Measurements from ENCODE around the gene CCDC71L.
A peak's percentile ranks its signal among the peaks of the same experiment; 100 is the strongest.
"Not testable (repeated sequence)": the region's sequence is repeated elsewhere in the genome, so short reads cannot be mapped to it uniquely, and the experiment has no call there.

Gene CCDC71L

DNA sequence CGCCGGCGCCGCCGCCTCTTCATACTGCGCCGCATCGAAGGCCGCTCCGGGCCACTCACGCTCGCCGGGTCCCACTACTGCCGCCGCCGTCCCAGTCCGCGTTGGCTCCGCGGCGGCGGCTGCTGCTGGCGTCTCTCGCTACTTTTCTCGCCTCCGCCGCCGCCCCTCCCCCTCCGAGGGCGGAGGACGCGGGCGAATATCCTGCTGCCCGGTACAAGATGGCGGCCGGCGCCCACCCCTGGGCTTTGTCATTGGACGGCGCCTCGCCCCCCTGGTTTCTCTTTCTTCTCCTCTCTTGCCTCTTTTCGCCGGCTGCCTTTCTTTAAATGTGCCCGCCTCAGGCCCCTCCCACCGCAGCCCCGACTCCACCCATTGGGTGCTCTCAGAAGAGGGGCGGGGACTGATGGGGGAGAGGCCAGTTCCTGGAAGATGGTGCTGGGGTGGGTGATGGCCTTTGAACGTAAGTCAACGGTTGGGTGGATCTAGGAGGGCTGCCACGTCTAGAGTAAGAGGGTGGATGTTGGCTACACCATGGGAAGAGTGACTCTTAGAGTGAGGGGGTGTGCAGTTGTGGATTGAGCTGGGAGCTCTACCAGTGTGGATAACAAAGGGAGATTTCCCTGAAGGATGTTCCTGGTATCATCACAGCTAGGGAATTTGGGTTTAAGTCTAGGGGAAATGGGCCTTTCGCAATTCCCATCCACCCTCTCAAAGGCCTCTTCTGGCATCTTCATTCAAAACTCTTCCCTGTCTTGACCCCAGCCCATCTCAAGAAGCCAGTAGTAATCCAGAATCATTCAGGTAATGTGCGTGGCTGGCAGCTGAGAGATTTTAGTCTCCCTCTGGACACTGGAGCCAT is at the start of gene CCDC71L:
Gene CCDC71L (minus strand): TSS at position 297 of the 859 bp plus-strand sequence. CDS start 262 bp downstream, at position 35.
- DNase-seq: peak; percentile 89

- DNase-seq: not testable (repeated sequence)
These were observed 48.6 kb upstream of the CCDC71L start for GRCh38 chr7:106709604-106710003.

- DNase-seq: no peak
These were observed 43.3 kb upstream of the CCDC71L start for GRCh38 chr7:106704000-106704840.

DNA sequence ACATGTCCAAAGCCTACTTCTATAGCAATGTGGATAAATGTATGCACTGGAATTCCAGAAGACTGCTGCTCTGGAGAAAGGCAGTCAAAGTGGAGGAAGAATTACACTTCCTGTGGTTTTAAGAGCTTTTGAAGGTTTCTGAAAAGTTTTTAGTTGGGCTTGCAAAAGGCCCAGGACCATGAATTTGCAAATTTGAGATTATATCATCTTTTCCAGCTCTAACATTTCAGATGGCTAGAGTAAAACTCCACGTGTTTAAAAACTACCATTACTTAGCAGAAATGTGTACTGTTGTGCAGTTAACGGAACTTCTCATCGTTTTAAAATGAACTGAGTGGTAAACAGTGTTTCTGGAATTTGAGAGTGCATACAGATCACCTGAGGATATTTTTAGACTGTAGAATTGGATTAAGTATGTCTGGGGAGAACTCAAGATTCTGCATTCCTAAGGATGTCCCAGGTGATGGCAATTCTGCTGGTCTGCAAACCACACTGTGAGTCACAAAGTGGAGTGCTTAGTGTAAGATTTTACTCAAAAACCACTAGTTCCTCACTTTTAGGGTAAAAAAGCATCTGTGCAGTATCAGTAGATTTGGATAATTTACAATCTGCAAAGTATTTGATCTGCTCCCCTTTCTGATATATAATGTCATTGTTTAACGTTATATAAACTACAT is 32.9 kb upstream of the CCDC71L start:
- DNase-seq: no peak

GRCh38 chr7:106692450-106693051 is 31.6 kb upstream of the CCDC71L start:
- no peak for DNase-seq

GRCh38 chr7:106688161-106688560 is 27.2 kb upstream of the CCDC71L start:
- not testable (repeated sequence) for DNase-seq

DNA sequence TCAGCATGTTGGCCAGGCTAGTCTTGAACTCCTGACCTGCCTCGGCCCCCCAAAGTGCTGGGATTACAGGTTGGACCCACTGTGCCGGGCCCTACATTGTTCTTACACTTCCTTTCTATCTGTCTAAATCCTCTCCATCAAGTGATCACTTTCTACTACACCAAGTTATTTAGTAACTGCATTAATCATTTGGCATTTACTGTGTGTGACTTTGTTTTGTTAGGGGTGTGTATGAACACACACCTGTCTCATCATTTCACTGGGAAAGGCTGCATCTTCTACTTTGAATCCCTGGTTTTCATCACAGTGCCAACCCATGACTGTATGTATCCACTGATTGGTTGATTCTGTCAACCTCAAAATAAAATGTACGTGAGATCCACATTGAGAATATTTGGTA is 23.0 kb upstream of the CCDC71L start:
- DNase-seq: no peak

DNA sequence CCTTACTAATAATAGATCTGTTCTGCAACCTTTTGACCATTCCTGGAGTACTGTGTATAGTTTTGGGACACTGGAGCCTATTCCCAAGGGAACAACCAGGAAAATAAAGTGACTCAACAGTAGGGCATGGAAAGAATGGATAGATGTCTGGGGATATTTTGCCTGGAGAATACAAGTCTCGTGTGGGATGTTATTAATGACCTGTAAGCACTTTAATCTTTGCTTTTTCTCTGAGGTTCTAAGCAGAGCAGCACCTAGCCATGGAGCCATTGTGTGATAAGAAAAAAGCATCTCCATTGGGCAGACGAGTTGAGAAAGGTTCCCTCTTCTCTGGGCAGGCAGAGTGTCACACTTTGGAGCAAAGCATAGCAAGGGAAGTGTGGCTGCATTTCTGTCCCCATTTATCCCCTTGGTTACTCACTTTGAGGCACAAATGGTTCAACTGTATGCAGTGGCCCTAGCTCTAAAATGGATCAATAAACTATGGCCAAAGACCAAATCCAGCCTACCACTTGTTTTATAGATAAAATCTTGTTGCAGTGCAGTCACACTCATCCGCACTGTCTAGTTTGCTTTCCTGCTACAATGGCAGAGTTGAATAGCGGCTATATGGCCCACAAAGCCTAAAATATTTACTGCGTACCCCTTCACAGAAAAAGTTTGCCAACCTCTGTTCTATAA is 21.0 kb upstream of the CCDC71L start:
- DNase-seq: no peak

DNA sequence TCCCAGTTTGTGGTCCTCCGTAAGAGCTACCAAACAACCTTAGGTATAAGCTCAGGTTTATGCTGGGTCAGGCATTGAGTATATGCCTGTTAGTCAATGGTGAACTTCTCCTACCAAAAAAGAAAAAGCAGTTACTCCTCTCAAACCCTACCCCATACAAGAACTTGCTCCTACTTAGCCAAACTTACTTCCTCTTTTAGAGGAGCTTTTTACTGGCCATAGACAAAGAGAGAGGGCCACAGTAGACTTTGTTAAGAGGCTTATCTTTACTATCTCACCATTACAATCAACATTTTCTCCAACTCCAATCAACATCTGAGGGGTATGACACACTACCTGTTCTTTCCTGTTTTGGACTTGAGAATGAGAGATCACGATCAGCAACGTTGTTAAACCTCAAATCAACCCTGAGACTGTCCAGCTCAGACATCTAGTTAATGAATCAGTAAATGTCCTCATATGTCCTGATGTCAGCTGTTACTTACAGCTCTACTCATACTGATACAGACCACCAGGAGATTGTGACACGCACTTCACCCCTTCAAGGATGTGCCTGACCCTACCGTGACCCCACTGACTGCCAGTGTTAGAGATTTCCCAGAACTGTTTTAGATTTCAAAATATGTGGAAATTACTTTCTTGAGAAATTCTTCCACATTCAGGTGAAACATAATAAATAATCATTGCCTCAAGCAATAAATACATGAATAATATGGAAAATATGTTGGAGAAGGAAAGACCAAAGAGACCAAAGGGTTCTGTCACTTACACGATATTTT is 18.4 kb upstream of the CCDC71L start:
- DNase-seq: no peak

GRCh38 chr7:106678795-106679152 is 17.8 kb upstream of the CCDC71L start:
- no peak for DNase-seq

DNA sequence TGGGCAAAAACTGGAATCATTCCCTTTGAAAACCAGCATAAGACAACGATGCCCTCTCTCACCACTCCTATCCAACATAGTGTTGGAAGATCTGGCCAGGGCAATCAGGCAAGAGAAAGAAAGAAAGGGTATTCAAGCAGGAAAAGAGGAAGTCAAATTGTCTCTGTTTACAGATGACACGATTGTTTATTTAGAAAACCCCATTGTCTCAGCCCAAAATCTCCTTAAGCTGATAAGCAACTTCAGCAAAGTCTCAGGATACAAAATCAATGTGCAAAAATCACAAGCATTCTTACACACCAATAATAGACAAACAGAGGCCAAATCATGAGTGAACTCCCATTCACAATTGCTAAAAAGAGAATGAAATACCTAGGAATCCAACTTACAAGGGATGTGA is 15.5 kb upstream of the CCDC71L start:
- DNase-seq: not testable (repeated sequence)

- not testable (repeated sequence) for DNase-seq
These were observed 12.7 kb upstream of the CCDC71L start for GRCh38 chr7:106673688-106674087.

DNA sequence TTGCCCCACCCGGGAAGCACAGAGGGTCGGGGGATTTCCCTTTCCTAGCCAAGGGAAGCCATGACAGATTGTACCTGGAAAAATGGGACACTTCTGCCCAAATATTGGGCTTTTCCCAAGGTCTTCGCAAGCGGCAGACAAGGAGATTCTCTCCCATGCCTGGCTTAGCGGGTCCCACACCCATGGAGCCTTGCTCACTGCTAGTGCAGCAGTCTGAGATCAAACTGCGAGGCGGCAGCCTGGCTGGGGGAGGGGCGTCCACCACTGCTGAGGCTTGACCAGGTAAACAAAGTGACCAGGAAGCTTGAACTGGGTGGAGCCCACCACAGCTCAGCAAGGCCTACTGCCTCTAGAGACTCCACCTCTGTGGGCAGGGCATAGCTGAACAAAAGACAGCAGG is 11.0 kb upstream of the CCDC71L start:
- not testable (repeated sequence) for DNase-seq

DNA sequence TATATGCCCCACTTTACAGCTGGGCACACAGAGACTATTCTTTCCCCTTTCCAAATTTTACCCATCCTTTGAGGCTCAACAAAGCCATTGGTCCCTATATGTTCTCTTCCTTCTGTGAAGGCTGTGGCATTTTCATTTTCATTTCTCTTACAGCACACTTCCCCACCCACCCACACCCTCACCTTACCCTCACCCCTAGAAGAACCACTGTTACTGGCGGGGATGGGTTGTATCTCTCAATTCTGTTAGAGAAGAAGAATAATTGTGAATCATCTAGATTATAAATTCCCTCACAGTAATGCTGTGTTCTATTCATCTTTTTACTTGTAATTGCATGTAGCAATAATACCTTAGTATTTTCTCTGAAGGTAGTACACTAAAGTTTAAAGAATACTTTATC is 10.2 kb upstream of the CCDC71L start:
- DNase-seq: no peak

DNA sequence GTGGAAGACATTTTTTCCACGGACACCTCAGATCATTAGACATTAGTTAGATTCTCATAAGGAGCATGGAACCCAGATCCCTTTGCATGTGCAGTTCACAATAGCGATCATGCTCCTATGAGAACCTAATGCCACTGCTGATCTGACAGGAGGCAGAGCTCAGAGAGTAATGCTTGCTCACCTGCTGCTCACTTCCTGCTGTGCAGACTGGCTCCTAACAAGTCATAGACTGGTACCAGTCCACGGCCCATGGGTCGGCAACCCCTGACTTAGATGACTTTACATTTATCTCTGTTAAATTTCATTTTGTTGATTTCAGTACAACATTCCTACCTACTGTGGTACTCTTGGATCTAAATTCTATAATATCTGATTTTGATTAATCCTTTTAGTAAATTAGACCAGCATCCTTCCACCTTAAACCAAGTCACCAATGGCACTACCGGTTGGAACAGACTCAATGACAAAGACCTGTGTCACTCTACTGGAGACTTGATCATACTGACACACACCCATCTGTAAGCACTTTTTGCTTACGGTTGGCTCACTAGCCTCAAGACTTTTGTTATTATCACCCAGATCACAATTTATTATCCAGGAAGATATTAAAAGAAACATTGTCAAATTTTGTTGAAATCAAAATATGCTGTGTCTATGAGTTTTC is 8.0 kb upstream of the CCDC71L start:
- DNase-seq: no peak

DNA sequence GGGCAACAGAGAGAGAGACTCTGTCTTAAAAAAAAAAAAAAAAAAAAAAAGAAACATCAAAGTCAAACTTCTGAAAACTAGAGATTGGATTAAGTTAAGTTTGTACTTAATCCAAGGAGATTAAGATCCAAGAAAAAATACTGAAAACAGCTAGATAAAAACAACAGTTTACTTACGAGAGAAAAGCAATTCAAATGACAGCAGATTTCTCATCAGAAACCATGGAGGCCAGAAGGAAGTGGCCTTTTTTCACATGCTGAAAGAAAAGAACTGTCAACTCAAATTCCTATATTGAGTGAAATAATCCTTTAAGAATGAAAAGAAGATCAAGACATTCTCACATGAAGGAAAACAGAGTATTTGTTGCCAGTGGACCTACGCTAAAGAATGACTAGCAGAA is 5.4 kb upstream of the CCDC71L start:
- no peak for DNase-seq

- no peak for DNase-seq
These were observed 3.4 kb upstream of the CCDC71L start for GRCh38 chr7:106664343-106664742.

GRCh38 chr7:106659963-106660861 is 746 bp downstream of the CCDC71L start:
- peak; percentile 50 for DNase-seq

DNA sequence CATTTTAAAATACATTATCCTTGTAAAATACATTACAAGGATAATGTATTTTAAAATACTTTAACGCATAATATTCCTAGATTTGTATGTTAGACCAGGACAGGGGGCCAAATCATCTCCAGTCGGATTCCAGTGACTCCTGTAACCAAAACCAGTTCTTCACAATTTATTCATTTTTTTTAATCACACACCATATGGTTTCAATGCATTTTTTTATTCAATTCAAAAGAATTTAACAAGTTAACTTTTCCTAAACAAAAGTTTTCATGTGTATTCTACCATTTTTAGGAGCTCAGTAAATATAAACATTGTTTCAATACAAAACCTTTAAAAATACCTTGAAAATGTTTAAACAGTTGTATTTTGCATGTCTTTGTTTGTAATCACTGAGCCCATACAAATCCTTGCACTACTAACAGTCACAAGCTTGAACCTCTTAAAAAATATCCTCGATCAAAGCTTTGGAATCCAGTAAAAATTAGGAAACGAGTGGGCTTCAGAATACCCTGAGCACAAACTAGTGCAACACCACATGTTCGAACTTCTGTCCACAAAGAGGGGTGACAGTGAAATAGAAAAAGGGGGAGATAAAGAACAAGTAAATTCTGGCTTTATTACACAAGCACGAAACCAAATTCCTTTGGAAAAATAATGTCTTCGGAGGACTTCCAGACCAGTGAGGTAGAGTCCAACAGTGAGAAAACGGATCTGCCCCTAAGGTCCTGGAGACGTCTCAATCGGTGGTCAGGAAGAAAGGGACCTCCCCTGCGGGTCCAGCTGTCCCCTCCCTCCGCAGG is 1.6 kb downstream of the CCDC71L start:
- no peak for DNase-seq
